H9 (cell line): ENCODE data around the gene RIMOC1. TPM values are rescaled to one million over a fixed set of nuclear protein-coding genes. Genes with fewer than 3 reads are reported as not detected.

Experiments
- DNase-seq: peaks from one replicate; pipeline ENCODE4 v3.0.0-alpha.2; 2017
- H2AFZ ChIP-seq: one replicate; pipeline ENCODE4 v1.6.1; 2013; ENCODE audit warnings: mild to moderate bottlenecking, low read length, control low read depth, moderate library complexity
- H2AK5ac ChIP-seq: 2 replicates; pipeline ENCODE4 v1.6.1; 2013; ENCODE audit warnings: low read length, control low read depth, mixed read lengths; ENCODE audit not compliant: insufficient read length
- H2BK120ac ChIP-seq: one replicate; pipeline ENCODE4 v1.6.1; 2013; ENCODE audit warnings: low read depth, mild to moderate bottlenecking, low read length, control low read depth, inconsistent platforms; ENCODE audit not compliant: poor library complexity, severe bottlenecking
- H2BK12ac ChIP-seq: 2 replicates; pipeline ENCODE4 v1.6.1; 2013; ENCODE audit warnings: low read length, control low read depth, mixed read lengths, low read depth; ENCODE audit not compliant: insufficient read length
- H2BK15ac ChIP-seq: 2 replicates; pipeline ENCODE4 v1.6.1; 2013; ENCODE audit warnings: low read depth, low read length, control low read depth
- H2BK20ac ChIP-seq: one replicate; pipeline ENCODE4 v1.6.1; 2013; ENCODE audit warnings: low read depth, mild to moderate bottlenecking, low read length, control low read depth, inconsistent platforms; ENCODE audit not compliant: poor library complexity, severe bottlenecking
- H2BK5ac ChIP-seq: 2 replicates; pipeline ENCODE4 v1.6.1; 2013; ENCODE audit warnings: low read length, control low read depth, mixed read lengths; ENCODE audit not compliant: insufficient read length
- H3K14ac ChIP-seq: 2 replicates; pipeline ENCODE4 v1.6.1; 2013; ENCODE audit warnings: low read length, control low read depth; ENCODE audit not compliant: insufficient read depth
- H3K18ac ChIP-seq: 2 replicates; pipeline ENCODE4 v1.6.1; 2013; ENCODE audit warnings: low read depth, mild to moderate bottlenecking, mixed read lengths, low read length, control low read depth; ENCODE audit not compliant: insufficient read length
- H3K23ac ChIP-seq: 2 replicates; pipeline ENCODE4 v1.6.1; 2013; ENCODE audit warnings: low read length, control low read depth, mixed read lengths, low read depth; ENCODE audit not compliant: insufficient read length
- H3K23me2 ChIP-seq: 2 replicates; pipeline ENCODE4 v1.6.1; 2013; ENCODE audit warnings: low read depth, mild to moderate bottlenecking, mixed read lengths, low read length, control low read depth; ENCODE audit not compliant: insufficient read length, poor library complexity, severe bottlenecking
- H3K27ac ChIP-seq: 2 replicates; pipeline ENCODE4 v1.5.1; 2013; ENCODE audit warnings: low read length, control low read depth, mixed read lengths, low read depth; ENCODE audit not compliant: insufficient read length
- H3K27me3 ChIP-seq: 2 replicates; pipeline ENCODE4 v1.6.1; 2013; ENCODE audit warnings: low read length, control low read depth, inconsistent platforms; ENCODE audit not compliant: insufficient read depth
- H3K4ac ChIP-seq: 2 replicates; pipeline ENCODE4 v1.6.1; 2013; ENCODE audit warnings: low read depth, mild to moderate bottlenecking, control low read depth, inconsistent platforms, low read length, moderate library complexity
- H3K4me1 ChIP-seq: 2 replicates; pipeline ENCODE4 v1.6.1; 2013; ENCODE audit warnings: low read length, control low read depth, inconsistent platforms; ENCODE audit not compliant: insufficient read depth
- H3K4me2 ChIP-seq: 2 replicates; pipeline ENCODE4 v1.6.1; 2013; ENCODE audit warnings: low read length, control low read depth, mixed read lengths; ENCODE audit not compliant: insufficient read length, insufficient read depth
- H3K56ac ChIP-seq: 2 replicates; pipeline ENCODE4 v1.6.1; 2013; ENCODE audit warnings: low read depth, mild to moderate bottlenecking, mixed read lengths, low read length, control low read depth; ENCODE audit not compliant: insufficient read length
- H3K79me1 ChIP-seq: 2 replicates; pipeline ENCODE4 v1.6.1; 2013; ENCODE audit warnings: low read depth, mild to moderate bottlenecking, moderate library complexity, low read length, control low read depth, inconsistent platforms; ENCODE audit not compliant: insufficient read depth, poor library complexity, severe bottlenecking
- H3K79me2 ChIP-seq: 2 replicates; pipeline ENCODE4 v1.6.1; 2013; ENCODE audit warnings: low read length, control low read depth, inconsistent platforms; ENCODE audit not compliant: insufficient read depth
- H3K9ac ChIP-seq: 2 replicates; pipeline ENCODE4 v1.6.1; 2013; ENCODE audit warnings: low read length, control low read depth, mixed read lengths; ENCODE audit not compliant: insufficient read length; ENCODE audit errors: extremely low read depth
- H3K9me3 ChIP-seq: one replicate; pipeline ENCODE4 v1.6.1; 2013; ENCODE audit warnings: low read depth, low read length, inconsistent platforms; ENCODE audit not compliant: control insufficient read depth
- H3T11ph ChIP-seq: one replicate; pipeline ENCODE4 v1.6.1; 2013; ENCODE audit warnings: mild to moderate bottlenecking, low read length, control low read depth, inconsistent platforms
- H4K20me1 ChIP-seq: one replicate; pipeline ENCODE4 v1.6.1; 2013; ENCODE audit not compliant: control insufficient read depth, insufficient read length, insufficient read depth
- H4K5ac ChIP-seq: 2 replicates; pipeline ENCODE4 v1.6.1; 2013; ENCODE audit warnings: low read depth, mild to moderate bottlenecking, mixed read lengths, low read length, control low read depth; ENCODE audit not compliant: insufficient read length
- H4K8ac ChIP-seq: replicated peaks from 2 replicates; pipeline ENCODE4 v1.6.1; 2013; ENCODE audit warnings: low read length, control low read depth, mixed read lengths, low read depth; ENCODE audit not compliant: insufficient read length
- H4K91ac ChIP-seq: 2 replicates; pipeline ENCODE4 v1.6.1; 2013; ENCODE audit warnings: low read depth, mild to moderate bottlenecking, moderate library complexity, mixed read lengths, low read length, control low read depth; ENCODE audit not compliant: insufficient read length
- H3K27ac Mint-ChIP-seq, 3 experiments: 2 replicates in 2 of 3; 3 replicates in 1 of 3; pipeline ENCODE4 v1.8.0; 2020 to 2021; ENCODE audit warnings: mixed read lengths in 3 of 3, mild to moderate bottlenecking in 1 of 3, moderate library complexity in 1 of 3
- H3K27me3 Mint-ChIP-seq: 2 replicates; pipeline ENCODE4 v1.8.0; 2021; ENCODE audit warnings: low read depth, mild to moderate bottlenecking, moderate library complexity, mixed read lengths
- H3K36me3 Mint-ChIP-seq, 3 experiments: 2 replicates in 2 of 3; 3 replicates in 1 of 3; pipeline ENCODE4 v1.8.0; 2020 to 2021; ENCODE audit warnings: low read depth in 3 of 3, mixed read lengths in 3 of 3; ENCODE audit not compliant: insufficient read depth in 1 of 3
- H3K4me1 Mint-ChIP-seq, 2 experiments: 2 replicates each; pipeline ENCODE4 v1.8.0; 2020; ENCODE audit warnings: mixed read lengths in 2 of 2
- H3K4me3 Mint-ChIP-seq, 2 experiments: 2 replicates in 1 of 2; 3 replicates in 1 of 2; pipeline ENCODE4 v1.8.0; 2020 to 2021; ENCODE audit warnings: mild to moderate bottlenecking in 2 of 2, mixed read lengths in 2 of 2, moderate library complexity in 1 of 2
- H3K9me3 Mint-ChIP-seq, 2 experiments: 2 replicates in 1 of 2; 3 replicates in 1 of 2; pipeline ENCODE4 v1.8.0; 2020; ENCODE audit warnings: mild to moderate bottlenecking in 2 of 2, mixed read lengths in 2 of 2, moderate library complexity in 1 of 2
- CTCF ChIP-seq: fragments of 200-600 bp; sonication (generic); conservative IDR thresholded peaks from 3 replicates; pipeline ENCODE4 v1.8.0; 2021; ENCODE audit warnings: antibody characterized with exemption, mild to moderate bottlenecking
- WGBS: extraction: QIAGEN DNeasy Blood & Tissue Kit; methylation state at CpG from one replicate; pipeline ENCODE4 v1.1.7; 2013; ENCODE audit warnings: missing lambda C conversion rate, low lambda C conversion rate, mixed read lengths; ENCODE audit not compliant: insufficient read length; ENCODE audit errors: extremely low coverage; 5-methylcytosine and 5-hydroxymethylcytosine counted together
- total RNA-seq: library from RNA; stranded (reverse); gene quantifications from 2 replicates; pipeline ENCODE4 v1.2.1, GENCODE V29; 2021

The RIMOC1 gene
- total RNA-seq, 1 experiment from 2014 or later: 43.3 TPM

GRCh38 chr5:41878173-41878572 is 26.0 kb upstream of the RIMOC1 start:
- Histone ChIP-seq H3K4ac (no peak overlapping the region), H2BK5ac (no peak overlapping the region), H3K9ac (no peak overlapping the region), H3K4me1 (no peaks in the 10 kb centered on the region), H4K5ac (no peak overlapping the region), H3K79me1 (no peaks in the 10 kb centered on the region), H3K9me3 (no peaks in the 10 kb centered on the region), H2BK120ac (no peak overlapping the region), H3K79me2 (no peaks in the 10 kb centered on the region), H3K56ac (no peak overlapping the region), H3K27ac (no peak overlapping the region), H3K27me3 (no peaks in the 10 kb centered on the region), H2BK15ac (no peak overlapping the region), H4K20me1 (no peaks in the 10 kb centered on the region), H3K23ac (no peak overlapping the region), H3K18ac (no peak overlapping the region), H3T11ph (no peak overlapping the region), H2BK12ac (no peak overlapping the region), H2AFZ (no peak overlapping the region), H2AK5ac (no peak overlapping the region), H3K23me2 (no peaks in the 10 kb centered on the region), H3K14ac (no peak overlapping the region), H2BK20ac (no peak overlapping the region), H3K4me2 (no peak overlapping the region), H4K91ac (no peak overlapping the region), H4K8ac (no peak overlapping the region)
- no peak for TF ChIP-seq CTCF
- H3K27me3 Mint-ChIP-seq: no peaks in the 10 kb centered on the region; the same call in 1 of the 2 replicates
- WGBS: no CpG with 5 or more reads among the region's 2 CpGs
- DNase-seq: no peak
- H3K9me3 Mint-ChIP-seq: no peaks in the 10 kb centered on the region; a peak in 3 of 5 replicates
- H3K27ac Mint-ChIP-seq: no peak overlapping the region
- no peaks in the 10 kb centered on the region for H3K36me3 Mint-ChIP-seq
- no peaks in the 10 kb centered on the region for H3K4me1 Mint-ChIP-seq
- H3K4me3 Mint-ChIP-seq: no peak overlapping the region
